T-cell (primary cell): Measurements from ENCODE around the gene KCNIP3. TPM values are rescaled to one million over a fixed set of nuclear protein-coding genes. Genes with fewer than 3 reads are reported as not detected.

ENCODE experiments used
- ATAC-seq, 4 experiments: fragments of 200-7000 bp in 3 of 4; fragments of 150-1000 bp in 1 of 4; cut with Tn5 transposase; replicated peaks in 1 of 4; 1 replicate in 3 of 4; 2 replicates in 1 of 4; pipeline ENCODE4 v1.10.0; 2021; ENCODE audit warnings: moderate library complexity in 3 of 4, mild to moderate bottlenecking in 2 of 4, moderate number of reproducible peaks in 1 of 4
- CTCF ChIA-PET, 2 donors: fragments of 300-600 bp; sonication (Branson Sonifier 250); formaldehyde crosslinking; loops; one replicate each; lab custom pipeline; 2022; ENCODE audit warnings: antibody characterized with exemption in 2 of 2; lab: Charles Lee
- POLR2A ChIA-PET, 2 donors: fragments of 300-600 bp; sonication (Branson Sonifier 250); formaldehyde crosslinking; loops; one replicate each; lab custom pipeline; 2022; ENCODE audit warnings: antibody characterized with exemption in 2 of 2; lab: Charles Lee
- DNase-seq, 35 experiments: peaks; one replicate each; pipeline versions ENCODE4 v3.0.0 to v3.0.0-alpha.2; 2013 to 2023
- H3K27ac ChIP-seq: one replicate; pipeline ENCODE4 v1.5.1; 2013; ENCODE audit warnings: low read length
- H3K27me3 ChIP-seq, 2 experiments: replicated peaks in 1 of 2; 1 replicate in 1 of 2; 2 replicates in 1 of 2; pipeline versions ENCODE4 v1.6.1 to v1.7.0; 2013; ENCODE audit warnings: low read length in 1 of 2, mixed read lengths in 1 of 2; ENCODE audit not compliant: control insufficient read depth in 2 of 2, insufficient read depth in 2 of 2; ENCODE audit errors: extremely low read depth in 1 of 2
- H3K36me3 ChIP-seq, 2 donors: 1 replicate in 1 of 2; 2 replicates in 1 of 2; pipeline versions ENCODE4 v1.6.1 to v1.7.0; 2013; ENCODE audit warnings: low read length in 1 of 2; ENCODE audit not compliant: control insufficient read depth in 2 of 2, insufficient read depth in 1 of 2; ENCODE audit errors: extremely low read depth in 1 of 2
- H3K4me1 ChIP-seq, 2 experiments: 1 replicate in 1 of 2; 2 replicates in 1 of 2; pipeline versions ENCODE4 v1.6.1 to v1.7.0; 2013; ENCODE audit warnings: low read length in 2 of 2, mixed read lengths in 1 of 2; ENCODE audit not compliant: insufficient read depth in 2 of 2, control insufficient read depth in 1 of 2; ENCODE audit errors: extremely low read depth in 1 of 2
- H3K4me3 ChIP-seq, 2 donors: 1 replicate in 1 of 2; 2 replicates in 1 of 2; pipeline versions ENCODE4 v1.5.1 to v1.7.0; 2013; ENCODE audit warnings: mild to moderate bottlenecking in 2 of 2, low read length in 1 of 2, moderate library complexity in 1 of 2; ENCODE audit not compliant: control insufficient read depth in 1 of 2; ENCODE audit errors: extremely low read depth in 1 of 2
- H3K9me3 ChIP-seq: 2 replicates; pipeline ENCODE4 v1.7.0; 2013
- H3K27ac Mint-ChIP-seq, 2 donors: one replicate each; pipeline ENCODE4 v1.8.0; 2020 to 2021; ENCODE audit warnings: mild to moderate bottlenecking in 2 of 2, mixed read lengths in 2 of 2
- H3K27me3 Mint-ChIP-seq, 2 donors: one replicate each; pipeline ENCODE4 v1.8.0; 2021 to 2022; ENCODE audit warnings: mixed read lengths in 2 of 2
- H3K36me3 Mint-ChIP-seq: one replicate; pipeline ENCODE4 v1.8.0; 2021; ENCODE audit warnings: mixed read lengths
- H3K4me1 Mint-ChIP-seq, 3 donors: one replicate each; pipeline ENCODE4 v1.8.0; 2020 to 2022; ENCODE audit warnings: mixed read lengths in 3 of 3, mild to moderate bottlenecking in 1 of 3
- H3K4me3 Mint-ChIP-seq, 3 donors: one replicate each; pipeline ENCODE4 v1.8.0; 2020 to 2022; ENCODE audit warnings: mild to moderate bottlenecking in 3 of 3, mixed read lengths in 3 of 3, moderate library complexity in 3 of 3
- H3K9me3 Mint-ChIP-seq, 3 donors: one replicate each; pipeline ENCODE4 v1.8.0; 2020 to 2022; ENCODE audit warnings: mixed read lengths in 3 of 3
- WGBS: methylation state at CpG from one replicate; pipeline ENCODE4 v1.1.5; 2013; ENCODE audit warnings: missing lambda C conversion rate; ENCODE audit not compliant: insufficient coverage; 5-methylcytosine and 5-hydroxymethylcytosine counted together
- total RNA-seq, 35 experiments: library from RNA in 6 of 35; stranded (reverse) in 6 of 35; fragments of 120-200 nt in 1 of 35; gene quantifications; one replicate each; pipeline versions ENCODE4 v1.2.1 to v1.2.4 and lab custom pipeline; 2013 to 2026

The KCNIP3 gene
- total RNA-seq, 5 donors from 2014 or later (not counting 1 experiment from before 2014, with no cell fraction given), result not detected

- Mint-ChIP-seq H3K9me3 (no peaks in the 10 kb centered on the region), H3K4me3 (peak overlapping the region; percentile 21 to 75 (median 43)), H3K27ac (no peak overlapping the region), H3K27me3 (peaks cover 30 to 49% of the 10 kb centered on the region in 2 donors), H3K36me3 (no peaks in the 10 kb centered on the region), H3K4me1 (peaks cover 0 to 9% (median 6%) of the 10 kb centered on the region in 3 donors)
- Histone ChIP-seq H3K27me3 (peaks cover 7 to 72% of the 10 kb centered on the region in 2 experiments), H3K4me3 (no peak overlapping the region), H3K9me3 (no peaks in the 10 kb centered on the region), H3K27ac (no peak overlapping the region), H3K4me1 (peaks cover 2 to 12% of the 10 kb centered on the region in 2 experiments), H3K36me3 (no peaks in the 10 kb centered on the region)
- DNase-seq (peak in 1 of 35 experiments; percentile 19), ATAC-seq (no peak)
- POLR2A ChIA-PET, result no interaction called here
- CTCF ChIA-PET, result interaction anchor here in 1 of 2 donors (1.5 kb wide), 1 partner anchor 18 kb away, joined by 3 read pairs; no protein-coding TSS in a partner anchor
- 57% methylated on average over 1 of the region's 4 CpGs for WGBS
These were observed 47.5 kb downstream of the KCNIP3 start for GRCh38 chr2:95344656-95345055.

GRCh38 chr2:95345081-95345562 is 48.0 kb downstream of the KCNIP3 start:
- Mint-ChIP-seq H3K27me3 (peaks cover 26 to 47% of the 10 kb centered on the region in 2 donors), H3K4me1 (peaks cover 0 to 9% (median 6%) of the 10 kb centered on the region in 3 donors), H3K4me3 (peak overlapping the region; percentile 37 to 75 (median 74)), H3K36me3 (no peaks in the 10 kb centered on the region), H3K27ac (no peak overlapping the region), H3K9me3 (no peaks in the 10 kb centered on the region)
- WGBS, result 8% methylated on average over 21 of the region's 24 CpGs
- H3K36me3 ChIP-seq, result no peaks in the 10 kb centered on the region
- ATAC-seq (peak; percentile 8 to 22 (median 10)), DNase-seq (no peak)
- ChIA-PET CTCF (interaction anchor here in 1 of 2 donors (1.5 kb wide), 1 partner anchor 18 kb away, joined by 3 read pairs; no protein-coding TSS in a partner anchor), POLR2A (no interaction called here)
- peaks cover 7 to 75% of the 10 kb centered on the region in 2 experiments for H3K27me3 ChIP-seq
- no peaks in the 10 kb centered on the region for H3K9me3 ChIP-seq
- H3K4me3 ChIP-seq, result peak overlapping the region in 1 of 2 donors; percentile 83
- no peak overlapping the region for H3K27ac ChIP-seq
- peaks cover 2 to 12% of the 10 kb centered on the region in 2 experiments for H3K4me1 ChIP-seq

GRCh38 chr2:95345563-95346230 is 48.5 kb downstream of the KCNIP3 start:
- peak in 23 of 35 experiments; percentile 7 to 56 (median 25) for DNase-seq
- Mint-ChIP-seq H3K4me1 (peaks cover 0 to 9% (median 6%) of the 10 kb centered on the region in 3 donors), H3K36me3 (no peaks in the 10 kb centered on the region), H3K27ac (no peak overlapping the region), H3K4me3 (peak overlapping the region; percentile 72 to 75 (median 74)), H3K27me3 (peaks cover 26 to 47% of the 10 kb centered on the region in 2 donors), H3K9me3 (no peaks in the 10 kb centered on the region)
- H3K27me3 ChIP-seq, result peaks cover 7 to 78% of the 10 kb centered on the region in 2 experiments
- ChIA-PET POLR2A (no interaction called here), CTCF (interaction anchor here in 1 of 2 donors (1.5 kb wide), 1 partner anchor 19 kb away, joined by 3 read pairs; no protein-coding TSS in a partner anchor)
- WGBS, result 1% methylated on average over 65 of the region's 65 CpGs
- H3K36me3 ChIP-seq, result no peaks in the 10 kb centered on the region
- H3K27ac ChIP-seq, result no peak overlapping the region
- H3K4me1 ChIP-seq, result peaks cover 2 to 12% of the 10 kb centered on the region in 2 experiments
- no peaks in the 10 kb centered on the region for H3K9me3 ChIP-seq
- ATAC-seq, result peak; percentile 74 to 81 (median 80)
- peak overlapping the region; percentile 38 to 83 for H3K4me3 ChIP-seq

GRCh38 chr2:95346231-95346737 is 49.1 kb downstream of the KCNIP3 start:
- H3K9me3 ChIP-seq, result no peaks in the 10 kb centered on the region
- POLR2A ChIA-PET, result no interaction called here
- H3K27me3 ChIP-seq, result peaks cover 7 to 75% of the 10 kb centered on the region in 2 experiments
- H3K27ac ChIP-seq, result no peak overlapping the region
- Mint-ChIP-seq H3K27me3 (peaks cover 26 to 47% of the 10 kb centered on the region in 2 donors), H3K4me1 (peaks cover 0 to 9% (median 6%) of the 10 kb centered on the region in 3 donors), H3K27ac (no peak overlapping the region), H3K36me3 (no peaks in the 10 kb centered on the region), H3K4me3 (peak overlapping the region in 1 of 3 donors; percentile 75), H3K9me3 (no peaks in the 10 kb centered on the region)
- no peak for DNase-seq
- WGBS, result 2% methylated on average over 87 of the region's 88 CpGs
- ATAC-seq, result no peak
- CTCF ChIA-PET, result interaction anchor here in 1 of 2 donors (1.5 kb wide), 1 partner anchor 19 kb away, joined by 3 read pairs; no protein-coding TSS in a partner anchor
- peak overlapping the region in 1 of 2 donors; percentile 83 for H3K4me3 ChIP-seq
- H3K36me3 ChIP-seq, result no peaks in the 10 kb centered on the region
- peaks cover 2 to 12% of the 10 kb centered on the region in 2 experiments for H3K4me1 ChIP-seq

- ChIA-PET CTCF (no interaction called here), POLR2A (no interaction called here)
- Histone ChIP-seq H3K4me3 (no peak overlapping the region), H3K9me3 (no peaks in the 10 kb centered on the region), H3K27ac (no peak overlapping the region), H3K27me3 (peaks cover 7 to 75% of the 10 kb centered on the region in 2 experiments), H3K36me3 (no peaks in the 10 kb centered on the region), H3K4me1 (peaks cover 2 to 12% of the 10 kb centered on the region in 2 experiments)
- Mint-ChIP-seq H3K27ac (no peak overlapping the region), H3K36me3 (no peaks in the 10 kb centered on the region), H3K9me3 (no peaks in the 10 kb centered on the region), H3K4me1 (peaks cover 0 to 9% (median 6%) of the 10 kb centered on the region in 3 donors), H3K27me3 (peaks cover 21 to 41% of the 10 kb centered on the region in 2 donors), H3K4me3 (peak overlapping the region; percentile 24 to 43 (median 34))
- DNase-seq (peak in 1 of 35 experiments; percentile 18), ATAC-seq (no peak)
- WGBS, result 17% methylated on average over 72 of the region's 78 CpGs
These were observed 49.9 kb downstream of the KCNIP3 start for GRCh38 chr2:95346738-95347671.
